OCI-LY1 (cell line): ENCODE results near the gene CLDN22.

Experiments
- H2AFZ ChIP-seq: fragments of 200-600 bp; sonication (generic), shearing (Covaris generic); 2 replicates; pipeline ENCODE4 v1.6.0; 2014; ENCODE audit warnings: antibody characterized with exemption, mild to moderate bottlenecking, low read length
- H3F3A ChIP-seq: fragments of 200-600 bp; sonication (generic), shearing (Covaris generic); 2 replicates; pipeline ENCODE4 v1.6.0; 2014; ENCODE audit warnings: mild to moderate bottlenecking, antibody characterized with exemption, low read length, moderate library complexity; ENCODE audit not compliant: insufficient read depth
- H3K27ac ChIP-seq: fragments of 200-600 bp; sonication (generic); 2 replicates; pipeline ENCODE4 v1.5.1; 2014; ENCODE audit warnings: low read length, mixed run types, mild to moderate bottlenecking, low read depth; ENCODE audit not compliant: poor library complexity, severe bottlenecking
- H3K27me3 ChIP-seq: fragments of 200-600 bp; sonication (generic); 2 replicates; pipeline ENCODE4 v1.6.0; 2014; ENCODE audit warnings: antibody characterized with exemption, mild to moderate bottlenecking, low read length, moderate library complexity; ENCODE audit not compliant: insufficient read depth
- H3K36me3 ChIP-seq: fragments of 200-600 bp; sonication (generic); 2 replicates; pipeline ENCODE4 v1.6.1; 2014; ENCODE audit warnings: mild to moderate bottlenecking, antibody characterized with exemption, low read length, moderate library complexity, mixed read lengths; ENCODE audit not compliant: insufficient read depth
- H3K4me1 ChIP-seq: fragments of 200-600 bp; sonication (generic); 2 replicates; pipeline ENCODE4 v1.5.1; 2014; ENCODE audit warnings: mild to moderate bottlenecking, low read length, moderate library complexity; ENCODE audit not compliant: insufficient read depth, severe bottlenecking
- H3K4me2 ChIP-seq: fragments of 200-600 bp; sonication (generic), shearing (Covaris generic); 2 replicates; pipeline ENCODE4 v1.6.1; 2014; ENCODE audit warnings: low read length
- H3K4me3 ChIP-seq: fragments of 200-600 bp; sonication (generic); 2 replicates; pipeline ENCODE4 v1.5.1; 2014; ENCODE audit warnings: low read length, low read depth, mild to moderate bottlenecking, mixed read lengths; ENCODE audit not compliant: poor library complexity, severe bottlenecking
- H3K79me2 ChIP-seq: fragments of 200-600 bp; shearing (Covaris generic); 2 replicates; pipeline ENCODE4 v1.6.1; 2016; ENCODE audit warnings: mixed run types, low read length, mixed read lengths; ENCODE audit not compliant: insufficient read depth
- H3K9ac ChIP-seq: fragments of 200-600 bp; sonication (generic), shearing (Covaris generic); 2 replicates; pipeline ENCODE4 v1.6.1; 2014; ENCODE audit warnings: mild to moderate bottlenecking, low read length, mixed read lengths
- H3K9me2 ChIP-seq: fragments of 200-600 bp; sonication (generic), shearing (Covaris generic); 2 replicates; pipeline ENCODE4 v1.6.1; 2014; ENCODE audit warnings: low read depth, mild to moderate bottlenecking, low read length, mixed read lengths
- H3K9me3 ChIP-seq: fragments of 200-600 bp; shearing (Covaris generic); 2 replicates; pipeline ENCODE4 v1.6.1; 2014; ENCODE audit warnings: low read length, mixed read lengths
- H4K20me1 ChIP-seq: fragments of 200-600 bp; sonication (generic), shearing (Covaris generic); 2 replicates; pipeline ENCODE4 v1.6.0; 2016; ENCODE audit warnings: mild to moderate bottlenecking, low read length; ENCODE audit not compliant: insufficient read depth
- CTCF ChIP-seq: fragments of 200-600 bp; sonication (generic), shearing (Covaris generic); IDR thresholded peaks from 2 replicates; pipeline ENCODE4 v1.5.1; 2017; ENCODE audit warnings: mild to moderate bottlenecking, antibody characterized with exemption, low read length, moderate library complexity, mixed read lengths
- EZH2 ChIP-seq: fragments of 200-600 bp; sonication (generic), shearing (Covaris generic); IDR thresholded peaks from 2 replicates; pipeline ENCODE4 v1.8.0; 2017; ENCODE audit warnings: borderline replicate concordance, mixed run types, mild to moderate bottlenecking, antibody characterized with exemption, low read length, moderate library complexity, mixed read lengths

CLDN22 gene

GRCh38 chr4:183352546-183352945 lies 32.5 kb upstream of the CLDN22 start:
- no peaks in the 10 kb centered on the region for H3K9me2 ChIP-seq

GRCh38 chr4:183350317-183351071 lies 30.4 kb upstream of the CLDN22 start:
- no peak overlapping the region for H3K27ac ChIP-seq
- H3K27me3 ChIP-seq = no peaks in the 10 kb centered on the region
- TF ChIP-seq CTCF = no peak
- TF ChIP-seq EZH2 = no peak
- no peak overlapping the region for H3K4me3 ChIP-seq
- no peaks in the 10 kb centered on the region for H3K4me1 ChIP-seq
- no peaks in the 10 kb centered on the region for H3K36me3 ChIP-seq
- no peak overlapping the region for H3K4me2 ChIP-seq
- H4K20me1 ChIP-seq = no peaks in the 10 kb centered on the region
- no peaks in the 10 kb centered on the region for H3F3A ChIP-seq
- no peaks in the 10 kb centered on the region for H3K9me2 ChIP-seq
- no peak overlapping the region for H3K9ac ChIP-seq
- H3K9me3 ChIP-seq = no peaks in the 10 kb centered on the region
- no peak overlapping the region for H2AFZ ChIP-seq
- no peaks in the 10 kb centered on the region for H3K79me2 ChIP-seq

More at GRCh38 chr4:183352546-183352945, 32.5 kb upstream of the CLDN22 start:
- H3K36me3 ChIP-seq = no peaks in the 10 kb centered on the region
- H3K4me2 ChIP-seq = no peak overlapping the region
- H3K79me2 ChIP-seq = no peaks in the 10 kb centered on the region
- H3K9ac ChIP-seq = no peak overlapping the region
- 0 out of 2 replicates have a peak, but pooled peaks cover 4% of the 10 kb centered on the region for H3K27me3 ChIP-seq
- no peaks in the 10 kb centered on the region for H4K20me1 ChIP-seq
- H2AFZ ChIP-seq = no peak overlapping the region
- no peak overlapping the region for H3K27ac ChIP-seq
- H3K4me3 ChIP-seq = no peak overlapping the region
- H3K9me3 ChIP-seq = no peaks in the 10 kb centered on the region
- TF ChIP-seq CTCF (no peak), EZH2 (no peak)
- H3K4me1 ChIP-seq = no peaks in the 10 kb centered on the region
- H3F3A ChIP-seq = no peaks in the 10 kb centered on the region

DNA sequence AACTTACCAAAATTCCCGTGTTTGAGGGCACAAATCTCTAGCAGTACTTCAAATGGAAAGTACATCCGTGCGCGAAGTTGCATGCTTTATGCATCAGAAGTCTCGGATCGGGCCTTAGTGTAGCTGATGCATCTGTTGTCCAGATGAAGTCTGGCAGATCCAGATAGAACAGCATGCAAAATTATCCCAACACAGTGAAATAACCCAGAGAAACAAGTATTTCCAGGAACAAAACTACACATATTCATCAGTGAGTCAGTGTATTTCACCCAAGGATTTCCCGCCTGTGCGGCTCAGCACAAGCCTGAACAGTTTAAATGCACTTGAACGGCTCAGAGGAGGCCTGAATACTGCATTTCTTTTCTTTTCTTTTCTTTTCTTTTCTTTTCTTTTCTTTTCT lies 29.6 kb upstream of the CLDN22 start:
- Histone ChIP-seq H3K9me3 (no peaks in the 10 kb centered on the region), H3K4me3 (no peak overlapping the region), H3F3A (no peaks in the 10 kb centered on the region), H3K27ac (no peak overlapping the region), H3K27me3 (no peaks in the 10 kb centered on the region), H3K9me2 (no peaks in the 10 kb centered on the region), H3K4me2 (no peak overlapping the region), H3K36me3 (no peaks in the 10 kb centered on the region), H3K79me2 (no peaks in the 10 kb centered on the region), H2AFZ (no peak overlapping the region), H3K9ac (no peak overlapping the region), H3K4me1 (no peaks in the 10 kb centered on the region), H4K20me1 (no peaks in the 10 kb centered on the region)
- no peak for TF ChIP-seq EZH2
- TF ChIP-seq CTCF = no peak
